Measurements from ENCODE around the gene COL21A1.

DNA sequence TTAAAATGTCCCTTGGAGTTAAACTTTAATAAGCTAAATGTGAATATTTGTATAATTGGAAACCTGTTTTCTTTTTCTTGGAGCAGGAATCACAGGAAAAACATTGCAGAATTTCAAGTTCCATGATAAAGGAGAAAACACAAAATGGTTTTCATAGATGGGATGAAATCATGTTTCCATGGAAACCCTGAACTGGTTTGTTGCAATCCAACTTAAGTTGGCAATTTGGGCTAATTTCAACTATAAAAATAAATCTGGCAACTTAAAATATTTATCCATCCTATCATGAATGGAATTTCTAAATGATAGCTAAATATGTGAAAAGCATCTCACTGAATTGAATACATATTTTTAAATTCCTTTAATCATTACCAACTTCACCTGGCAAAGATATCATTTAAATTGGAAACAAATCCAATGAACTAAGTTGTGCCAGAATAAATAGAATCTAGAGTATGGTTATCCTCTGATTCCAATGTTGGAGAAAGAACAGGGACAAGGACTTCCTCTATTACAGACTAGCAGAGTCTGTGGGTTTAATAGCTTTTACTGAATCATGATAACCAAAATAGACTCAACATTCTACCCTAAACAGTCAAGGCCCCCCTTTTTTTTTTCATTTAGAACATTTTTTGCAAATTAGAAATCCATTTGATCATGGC, 33.2 kb downstream of the COL21A1 start:
- TF ChIP-seq CTCF (IDR thresholded peaks at IDR 0.05; ENCODE audit: borderline replicate concordance, extremely low read depth, low read length, poor library complexity, severe bottlenecking), result no peak
- TF ChIP-seq EZH2 (IDR thresholded peaks at IDR 0.05; ENCODE audit: borderline replicate concordance, low read depth, low read length, severe bottlenecking), result no peak

Data from DND-41 (cell line).